CD4-positive, alpha-beta T cell treated with Interleukin-1 beta for 1 hour (primary cell): ENCODE results near the gene HOMER2.
A peak's percentile ranks its signal among the peaks of the same experiment; 100 is the strongest.
"Not testable (repeated sequence)": the region's sequence is repeated elsewhere in the genome, so short reads cannot be mapped to it uniquely, and the experiment has no call there.

Experiments used
- DNase-seq, 2 donors: peaks; one replicate each; pipeline ENCODE4 v3.0.0-alpha.2; 2020 to 2022

HOMER2 gene

DNA sequence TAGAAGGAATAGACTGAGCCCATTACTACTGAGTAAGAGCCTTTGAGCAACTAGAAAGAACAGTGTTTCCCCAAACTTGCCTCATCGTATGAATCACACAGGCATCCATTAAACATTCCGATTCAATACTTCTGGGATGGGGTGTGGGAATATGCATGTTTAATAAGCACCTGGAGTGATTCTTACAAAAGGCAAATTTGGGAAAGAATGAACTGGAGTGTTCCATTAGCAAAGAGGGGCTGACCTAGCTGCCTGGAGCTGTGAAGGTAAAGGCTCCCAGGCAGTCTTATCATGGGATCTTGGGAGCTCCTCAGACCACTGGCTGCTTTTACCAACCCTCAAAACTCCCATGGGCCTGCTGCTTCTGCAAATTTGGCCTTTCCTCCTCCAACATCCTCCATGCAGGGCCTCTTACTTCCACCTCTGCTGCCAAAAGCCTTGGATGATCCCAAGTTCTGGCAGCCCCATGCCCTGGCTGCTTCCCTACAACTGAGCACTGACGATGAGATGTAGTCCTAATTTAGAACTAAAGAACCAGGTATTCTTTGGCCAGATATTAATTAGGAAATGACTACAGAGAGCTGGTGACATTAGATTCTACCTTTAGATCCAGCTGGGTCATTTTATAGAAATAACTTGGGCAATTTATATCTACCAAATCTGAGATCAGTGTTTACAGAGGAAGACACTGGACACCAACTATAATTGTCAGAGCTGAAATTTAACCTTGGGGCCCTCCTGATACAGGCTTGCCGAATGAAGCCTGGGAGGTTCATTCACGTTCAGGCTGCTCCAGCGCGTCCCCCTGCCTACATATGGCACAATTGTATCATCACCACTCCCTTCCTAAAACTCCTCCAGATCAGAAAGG lies 11.2 kb upstream of the HOMER2 start:
- DNase-seq = no peak

DNA sequence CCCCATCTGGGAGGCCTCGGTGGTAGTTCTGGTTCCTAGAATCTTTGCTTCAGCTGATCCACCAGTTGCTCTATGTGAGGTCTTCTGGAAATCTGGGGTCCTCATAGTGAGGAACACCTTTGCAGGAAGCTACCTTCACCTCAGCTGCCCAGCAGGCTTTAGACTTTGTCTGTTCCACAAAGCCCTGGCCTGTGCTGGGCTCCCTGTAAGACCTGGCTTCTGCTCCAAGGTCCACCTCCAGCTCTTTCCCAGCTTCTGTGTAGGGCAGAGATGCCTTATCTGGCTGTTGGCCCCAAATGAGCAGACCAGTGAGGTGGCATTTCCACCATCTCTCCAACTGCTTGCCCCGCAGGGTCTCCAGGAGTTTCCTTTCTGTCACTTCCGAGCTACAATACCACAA lies 8.2 kb upstream of the HOMER2 start:
- DNase-seq = no peak

DNA sequence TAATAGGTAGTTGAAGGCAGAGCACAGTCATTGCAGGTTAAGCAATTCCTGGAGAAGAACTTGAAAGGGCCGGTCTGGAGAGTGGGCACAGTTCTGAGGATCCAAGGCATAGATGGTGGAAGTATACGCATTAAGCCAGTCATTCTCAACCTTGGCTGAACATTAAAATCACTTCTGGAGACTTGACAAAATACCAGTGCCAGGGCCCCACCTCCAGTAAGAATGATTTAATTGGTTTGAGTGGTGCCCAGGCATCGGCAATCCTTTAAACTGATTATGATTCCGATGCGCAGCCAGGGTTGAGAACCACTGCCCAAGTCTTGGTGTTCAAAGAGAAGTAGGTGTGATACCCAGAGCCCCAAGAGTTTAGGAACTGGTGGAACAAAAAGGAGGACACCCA lies 6.9 kb upstream of the HOMER2 start:
- DNase-seq = no peak

DNA sequence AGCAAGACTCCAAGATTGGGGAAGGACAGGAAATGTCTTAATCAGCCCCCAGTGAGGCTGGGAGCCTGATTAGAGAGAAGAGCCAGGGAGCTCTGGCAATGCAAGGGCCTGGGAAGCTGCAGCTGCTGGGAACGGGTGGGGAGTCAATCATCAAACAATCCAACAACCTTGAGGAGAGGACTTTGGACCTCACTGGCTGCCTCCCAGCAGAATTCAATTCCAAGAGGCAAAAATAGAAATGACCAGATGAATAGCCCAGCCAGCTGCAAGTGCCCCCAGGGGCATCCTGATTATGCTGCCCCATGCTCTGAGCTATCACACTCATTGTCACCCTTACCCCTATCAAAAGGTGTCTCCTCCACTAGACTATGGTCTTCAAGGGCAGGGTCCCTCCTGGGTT lies 6.1 kb upstream of the HOMER2 start:
- no peak for DNase-seq

DNA sequence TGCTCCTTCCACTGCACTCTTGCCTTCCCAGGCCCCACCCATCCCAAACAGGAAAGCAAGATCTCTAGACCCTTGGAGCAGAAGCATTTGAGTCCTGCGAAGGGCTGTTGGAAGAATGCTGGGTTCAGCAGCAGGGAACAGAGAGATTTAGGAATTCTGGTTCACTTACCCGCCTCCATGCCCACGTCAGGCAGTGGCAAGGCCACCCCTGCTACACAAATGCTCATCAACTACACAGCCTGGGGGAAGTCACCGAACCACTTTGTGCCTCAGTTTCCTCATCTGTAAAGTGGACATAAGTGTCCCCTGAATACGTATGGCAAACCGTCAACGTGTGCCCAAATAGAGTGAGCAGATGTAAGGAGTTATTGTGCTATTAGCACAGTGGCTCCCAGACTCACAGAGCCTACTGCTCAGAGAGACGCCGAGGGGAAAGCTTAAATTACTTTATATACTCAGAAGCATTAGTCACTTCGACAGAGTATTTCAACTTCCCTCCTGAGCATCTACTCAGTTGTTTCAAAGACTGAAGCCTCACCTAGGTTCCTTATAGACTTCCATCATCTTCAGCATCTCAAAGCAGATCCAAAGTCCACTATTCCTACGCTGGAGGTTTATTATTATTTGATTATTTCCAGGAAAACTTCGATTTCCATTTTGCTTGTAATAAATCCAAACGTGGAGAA lies 905 bp downstream of the HOMER2 start:
- no peak for DNase-seq

DNA sequence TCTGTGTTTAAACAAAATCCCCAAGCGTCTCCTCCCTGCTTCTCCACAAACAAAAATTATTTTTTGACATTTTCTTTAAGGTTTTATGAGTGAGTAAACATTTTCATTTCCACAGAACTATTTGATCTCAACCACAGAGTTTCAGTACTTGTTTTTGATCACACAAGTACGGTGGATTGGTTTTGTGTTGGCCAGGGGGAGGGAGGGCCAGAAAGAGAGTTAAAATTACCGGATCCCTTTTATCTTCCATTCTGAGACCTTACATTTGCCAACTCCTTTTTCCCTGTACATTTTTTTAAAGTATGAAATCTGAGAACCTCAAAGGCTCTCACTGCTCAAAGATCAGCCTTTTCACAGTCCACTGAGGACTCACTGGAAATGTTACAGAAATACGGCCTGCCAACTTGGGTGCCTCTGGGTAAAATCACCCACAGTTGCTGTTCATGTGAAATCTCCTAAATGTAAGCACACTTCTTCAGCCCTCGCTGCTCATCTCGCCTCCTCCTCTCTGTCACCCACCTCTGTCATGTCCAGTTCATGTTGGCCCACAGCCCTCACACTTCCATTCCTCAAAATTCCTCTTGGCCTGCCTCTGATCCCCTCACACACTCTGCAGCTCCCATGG lies 1.7 kb downstream of the HOMER2 start:
- no peak for DNase-seq

DNA sequence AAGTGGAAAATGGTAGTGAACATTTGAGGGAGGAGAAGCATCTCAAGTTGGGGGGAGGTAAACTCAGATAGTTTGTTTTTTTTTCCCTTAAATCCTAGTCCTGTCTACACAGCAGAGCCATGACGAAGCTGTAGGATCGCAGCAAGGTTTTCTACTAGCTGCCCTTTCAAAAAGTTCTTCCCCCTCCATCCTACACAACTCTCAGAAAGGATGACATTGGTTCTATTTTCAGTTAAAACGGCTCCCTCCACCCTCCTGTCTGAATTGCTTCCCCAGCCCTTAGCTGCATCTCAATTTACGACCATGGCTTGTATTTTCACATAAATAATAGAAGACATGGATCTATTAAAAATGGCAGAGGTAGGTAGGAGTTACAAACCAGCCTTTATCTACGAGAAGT lies 2.2 kb downstream of the HOMER2 start:
- DNase-seq = no peak

DNA sequence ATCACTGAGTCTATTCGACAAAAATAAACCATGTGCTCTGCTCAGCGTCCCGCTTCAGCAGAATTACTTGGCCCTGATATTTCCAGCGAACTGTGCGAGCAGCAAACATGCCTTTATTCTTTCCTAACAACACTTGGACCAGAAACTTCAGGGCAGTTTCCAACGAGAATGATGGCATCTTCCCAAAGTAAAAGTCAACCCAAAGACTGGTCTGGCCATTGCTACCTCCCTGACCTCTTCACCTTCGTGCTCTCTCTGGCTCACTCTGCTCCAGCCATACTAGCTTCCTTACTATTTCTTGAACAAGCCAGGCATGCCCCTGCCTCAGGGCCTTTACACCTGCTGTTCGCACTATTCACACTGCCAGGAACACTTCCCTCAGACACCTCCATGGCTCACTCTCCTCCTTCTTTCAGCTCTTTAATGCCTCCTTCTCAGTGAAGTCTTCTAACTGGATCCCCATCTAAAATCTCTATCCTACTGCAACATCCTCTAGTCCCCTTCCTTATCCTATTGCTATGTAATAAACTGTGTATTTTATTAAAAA lies 6.3 kb downstream of the HOMER2 start:
- DNase-seq = no peak

DNA sequence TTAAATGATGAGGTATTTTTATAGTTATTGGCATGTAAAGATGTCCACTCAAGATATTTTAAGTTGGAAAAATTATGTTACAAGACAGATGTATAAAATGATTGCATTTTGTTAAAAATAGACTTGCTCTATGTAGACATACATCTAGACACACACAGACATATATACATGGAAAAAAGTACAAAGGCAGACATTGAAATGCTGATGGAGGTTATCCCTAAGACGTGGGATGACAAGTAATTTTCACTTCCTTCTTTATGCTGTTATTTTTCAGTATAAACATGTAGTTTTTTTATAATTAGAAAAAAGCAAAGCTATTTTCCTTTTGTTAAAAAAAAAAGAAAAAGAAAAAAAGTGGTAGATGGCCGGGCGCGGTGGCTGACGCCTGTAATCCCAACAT lies 7.2 kb downstream of the HOMER2 start:
- no peak for DNase-seq

DNA sequence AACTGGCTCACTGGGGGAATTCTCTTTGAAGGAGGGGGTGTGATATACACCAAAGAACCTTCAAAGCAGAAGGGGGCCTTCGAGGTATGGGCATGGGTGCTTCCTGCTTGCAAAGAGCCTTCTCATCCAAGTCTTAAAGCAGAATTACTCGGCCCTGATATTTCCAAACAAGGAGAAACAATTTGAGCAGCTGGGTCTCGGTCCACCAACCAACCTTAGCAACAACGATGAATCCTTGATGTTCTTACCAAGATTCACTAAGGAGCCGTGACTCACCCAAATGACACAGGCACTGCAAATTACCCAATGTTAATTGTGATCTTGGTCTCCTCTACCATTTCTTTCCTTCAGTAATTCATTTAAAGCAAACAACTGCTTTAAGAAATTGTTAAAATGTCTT lies 7.7 kb downstream of the HOMER2 start:
- DNase-seq = peak in 1 of 2 donors; percentile 10

DNA sequence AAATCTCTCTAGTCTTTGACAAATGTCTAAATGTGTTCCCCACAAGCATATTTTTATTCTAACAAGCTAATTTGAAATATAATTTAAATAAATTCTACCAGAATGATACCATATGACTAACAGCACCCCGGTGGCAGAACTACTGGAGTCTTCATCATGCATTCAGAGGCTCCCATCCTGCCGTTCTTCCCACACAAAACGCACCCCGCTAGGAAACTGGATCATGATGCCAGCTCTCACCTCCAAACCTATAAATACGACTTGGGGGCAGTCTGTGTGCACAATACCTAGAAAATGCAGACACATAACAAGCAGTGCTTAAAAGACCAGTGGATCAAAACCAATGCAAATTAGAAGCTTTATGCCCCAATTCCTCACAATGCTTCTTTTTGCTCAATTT lies 8.5 kb downstream of the HOMER2 start:
- no peak for DNase-seq

DNA sequence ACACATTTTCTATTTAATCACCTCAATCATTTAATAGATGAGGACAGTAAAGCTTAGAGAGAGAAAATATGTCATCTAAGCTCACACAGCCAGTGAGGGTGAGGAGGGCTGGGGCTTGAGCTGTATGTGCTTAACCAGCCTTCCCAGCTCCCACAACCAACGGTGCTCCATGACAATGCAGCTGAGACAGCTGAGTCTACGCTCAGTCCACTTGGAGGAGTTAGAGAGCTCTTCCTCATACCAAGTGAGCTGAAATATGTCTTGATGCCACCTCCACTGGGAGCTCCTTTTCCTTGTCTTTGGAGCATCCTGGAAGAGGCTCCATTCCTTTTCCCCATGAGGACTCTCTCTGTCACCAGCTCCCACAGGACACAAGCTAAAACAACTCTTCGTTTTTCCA lies 9.3 kb downstream of the HOMER2 start:
- no peak for DNase-seq

DNA sequence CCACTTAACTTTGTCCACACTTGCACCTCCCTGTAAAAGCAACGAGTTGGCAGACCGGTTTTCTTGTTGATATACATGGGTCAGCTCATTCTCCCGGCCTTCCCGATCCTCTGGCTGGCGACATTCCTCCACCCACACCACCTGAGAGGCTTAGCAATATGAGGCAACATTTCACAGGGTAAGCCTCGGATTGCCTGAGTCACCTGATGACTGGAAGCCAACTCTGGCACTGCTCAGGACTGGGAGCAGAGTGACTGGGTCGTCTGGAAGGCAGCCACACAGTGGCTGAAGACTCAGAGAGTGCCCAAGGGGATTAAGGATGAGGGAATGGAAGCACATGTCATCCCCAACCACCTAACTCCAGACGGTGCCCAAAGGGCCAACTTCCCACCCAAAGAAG lies 9.8 kb downstream of the HOMER2 start:
- DNase-seq = no peak

DNA sequence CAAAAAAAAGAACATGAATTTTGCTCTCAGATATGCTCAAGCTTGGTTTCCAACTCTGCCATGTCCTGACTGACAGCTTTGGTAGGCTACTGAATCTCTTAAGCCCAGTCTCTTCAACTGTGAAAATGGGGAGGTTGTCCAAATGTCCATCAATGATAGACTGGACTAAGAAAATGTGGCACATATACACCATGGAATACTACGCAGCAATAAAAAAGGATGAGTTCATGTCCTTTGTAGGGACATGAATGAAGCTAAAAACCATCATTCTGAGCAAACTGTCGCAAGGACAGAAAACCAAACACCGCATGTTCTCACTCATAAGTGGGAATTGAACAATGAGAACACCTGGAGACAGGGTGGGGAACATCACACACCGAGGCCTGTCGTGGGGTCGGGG lies 12.8 kb downstream of the HOMER2 start:
- not testable (repeated sequence) for DNase-seq

DNA sequence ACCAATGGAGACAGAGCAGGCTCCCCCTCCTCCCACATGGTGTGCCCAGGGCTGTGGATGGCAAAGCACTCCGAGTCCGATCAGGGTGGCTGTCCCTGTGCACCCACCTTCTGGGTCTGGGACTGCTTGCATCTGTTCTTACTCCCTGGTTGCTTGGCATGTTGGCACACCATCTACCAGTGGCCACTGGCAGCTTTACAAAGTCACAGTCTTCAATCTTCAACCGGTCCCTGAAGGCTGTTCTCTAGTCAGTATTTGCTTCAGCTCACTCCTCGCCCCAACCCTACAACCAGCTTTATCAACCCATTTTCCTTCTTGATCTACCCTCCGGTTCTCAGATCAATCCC lies 14.8 kb downstream of the HOMER2 start:
- DNase-seq = no peak

DNA sequence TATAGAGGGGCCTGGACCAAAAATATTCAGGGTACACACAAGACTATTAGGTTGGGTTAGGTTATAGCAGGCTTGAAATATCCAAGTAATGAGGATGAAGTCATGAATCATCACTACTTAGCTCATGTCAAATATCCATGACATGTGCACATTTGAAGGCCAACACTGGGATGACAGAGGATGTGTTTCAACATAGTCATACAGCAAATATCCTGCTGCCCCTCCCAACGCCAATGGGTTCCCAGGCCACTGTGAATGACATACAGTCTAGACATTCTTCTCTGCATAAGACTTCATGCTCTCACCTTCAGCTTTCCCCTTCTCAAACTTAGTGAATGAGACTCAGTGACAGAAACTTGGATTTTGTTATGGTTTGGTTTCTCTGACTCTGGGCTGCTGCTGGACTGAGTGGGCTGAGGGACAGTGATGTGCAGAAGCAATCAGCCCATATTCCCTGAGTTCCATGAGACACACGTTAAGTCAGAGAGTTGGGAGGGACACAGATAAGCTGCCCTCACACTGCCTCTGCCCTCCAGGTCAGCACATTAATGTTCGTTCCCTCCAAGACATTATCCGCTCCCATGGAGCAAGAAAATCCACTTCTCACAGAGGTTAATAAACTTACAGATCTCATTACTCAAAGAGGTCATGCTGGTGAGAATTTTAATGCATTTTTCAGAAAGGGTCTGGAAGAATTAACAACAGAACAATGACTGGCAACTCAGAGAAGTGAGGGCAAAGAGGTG lies 15.4 kb downstream of the HOMER2 start:
- DNase-seq = no peak

DNA sequence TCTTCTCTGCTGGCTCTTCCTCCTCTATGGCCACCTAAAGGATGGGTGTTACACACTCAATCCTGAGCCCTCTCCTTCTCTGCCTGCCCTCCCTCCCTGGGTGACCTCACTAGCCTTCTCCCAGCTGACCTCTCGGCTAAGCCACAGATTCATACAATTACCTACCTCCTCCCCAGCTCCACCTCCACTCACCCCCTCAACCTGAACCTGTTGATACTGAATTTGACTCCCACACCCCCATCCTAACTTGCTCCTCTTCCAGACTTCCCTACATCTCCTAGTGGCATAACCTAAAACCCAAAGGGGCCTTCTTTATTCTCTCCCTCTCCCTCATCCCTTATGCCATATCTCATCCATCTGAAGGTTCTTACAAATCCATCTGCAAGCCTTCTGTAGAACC lies 17.1 kb downstream of the HOMER2 start:
- DNase-seq = no peak

DNA sequence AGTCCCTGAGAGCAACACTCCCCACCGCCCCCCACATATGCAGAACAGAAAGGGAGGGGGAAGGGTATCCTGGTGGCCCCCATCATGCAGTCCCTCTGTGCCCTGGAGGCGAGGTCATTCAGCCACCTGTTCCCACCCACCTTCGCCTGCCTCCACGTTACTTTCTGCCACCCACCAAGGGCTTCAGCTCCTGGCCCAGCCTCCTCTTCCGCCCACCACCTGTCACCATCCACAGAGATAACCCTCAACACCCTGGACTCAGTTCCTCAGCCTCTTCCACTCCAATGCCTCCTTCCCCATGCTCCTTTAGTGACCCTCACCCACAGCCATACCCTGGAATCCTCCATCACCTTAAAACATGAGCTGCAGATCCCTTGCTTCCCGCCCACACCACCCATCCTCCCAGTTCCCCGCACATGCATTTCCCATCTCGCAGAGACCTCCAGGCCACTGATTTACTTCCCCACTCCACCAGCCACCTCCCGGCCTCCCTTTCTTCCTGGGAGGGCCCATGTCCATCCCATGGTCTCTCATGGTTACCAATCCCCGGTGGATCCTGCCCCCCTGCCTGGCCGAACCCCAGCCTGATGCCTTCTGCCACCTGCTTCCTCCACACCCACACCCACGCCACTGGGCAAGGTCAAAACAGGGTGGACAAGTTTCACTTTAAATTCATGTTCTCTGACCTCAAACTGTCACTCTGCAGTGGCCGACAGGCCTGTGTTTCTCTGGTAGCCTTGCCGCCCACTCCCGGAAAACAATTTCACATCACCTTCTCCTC lies 18.2 kb downstream of the HOMER2 start:
- no peak for DNase-seq

DNA sequence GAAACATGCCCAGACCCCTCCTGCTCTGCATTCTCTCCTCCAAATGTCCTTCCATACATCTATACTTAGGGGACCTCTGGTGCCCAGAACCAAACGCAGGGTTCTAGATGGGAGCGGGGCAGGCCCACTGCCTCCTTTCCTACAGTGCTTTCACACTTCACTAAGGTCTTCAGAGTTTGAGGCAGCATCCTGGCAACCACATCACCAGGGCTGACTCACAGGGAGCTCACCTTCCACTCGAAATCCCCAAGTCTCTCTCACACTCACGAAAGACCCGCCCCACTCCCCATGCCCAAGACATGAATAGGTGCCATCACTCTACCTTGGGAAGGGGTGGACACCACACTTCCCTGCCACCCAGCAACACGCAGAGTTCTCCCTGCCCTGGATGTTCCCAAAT lies 18.9 kb downstream of the HOMER2 start:
- DNase-seq = no peak

DNA sequence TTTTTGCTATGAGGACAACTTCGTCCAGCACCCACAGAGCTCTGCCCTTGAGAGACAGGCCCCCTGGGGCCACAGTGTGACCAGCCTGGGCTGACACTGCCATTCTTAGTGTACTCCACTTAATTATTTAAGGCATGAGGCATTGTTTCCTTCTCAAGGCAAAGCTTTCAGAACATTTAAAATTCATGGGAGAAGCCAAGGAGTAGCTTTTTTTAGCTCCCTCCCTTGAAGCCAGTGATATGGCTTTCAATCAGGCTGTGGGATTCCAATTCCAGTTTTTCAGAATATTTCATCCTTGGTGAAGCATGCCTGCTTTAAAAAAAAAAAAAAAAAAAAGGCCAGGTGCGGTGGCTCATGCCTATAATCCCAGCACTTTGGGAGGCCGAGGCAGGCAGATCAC lies 21.3 kb downstream of the HOMER2 start:
- DNase-seq = no peak

DNA sequence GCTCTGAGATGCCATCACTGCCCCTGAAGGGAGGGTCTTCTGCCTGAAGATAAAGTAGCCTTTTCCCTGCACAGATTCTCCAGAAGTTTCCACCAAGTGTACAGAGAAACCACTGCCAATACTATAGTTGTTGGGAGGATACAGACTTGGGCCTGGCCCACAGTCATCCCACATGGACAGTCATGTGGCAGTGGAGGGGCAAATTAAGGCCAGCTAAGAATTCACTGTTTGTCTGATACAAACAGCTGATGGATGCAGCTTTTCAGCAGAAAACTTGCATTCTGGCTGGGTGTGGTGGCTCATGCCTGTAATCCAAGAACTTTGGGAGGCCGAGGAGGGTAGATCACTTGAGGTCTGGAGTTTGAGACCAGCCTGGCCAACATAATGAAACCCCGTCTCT lies 22.1 kb downstream of the HOMER2 start:
- DNase-seq = no peak

DNA sequence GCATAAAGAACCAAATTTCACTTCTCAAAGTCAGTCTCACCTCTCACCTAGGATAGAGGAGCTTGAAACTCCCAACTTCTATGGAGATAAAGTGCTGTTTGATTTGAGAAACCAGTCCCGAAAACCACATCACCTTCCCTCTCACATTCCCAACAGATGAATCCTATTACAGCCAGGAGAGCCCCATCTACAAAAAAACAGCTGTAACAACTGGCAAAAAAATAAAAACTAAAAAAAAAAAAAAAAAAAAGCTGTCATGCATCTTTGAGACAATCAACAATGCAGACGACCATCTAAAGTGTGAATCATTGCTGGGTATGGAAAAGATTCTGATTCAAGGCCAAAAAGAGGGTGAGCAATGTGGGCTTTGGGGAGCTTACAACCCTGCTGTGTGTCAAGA lies 23.8 kb downstream of the HOMER2 start:
- DNase-seq = no peak
